K562 (cell line): Measurements from ENCODE around the gene NLK. TPM values are rescaled to one million over a fixed set of nuclear protein-coding genes. Genes with fewer than 3 reads are reported as not detected.

Source experiments
- ATAC-seq: fragments of 200-7000 bp; cut with Tn5 transposase; 3 replicates; pipeline ENCODE4 v1.9.1; 2020; ENCODE audit warnings: moderate library complexity
- BruUV-seq: library from RNA; stranded (reverse); fragments of 400-500 nt; replicated peaks from 2 replicates; lab custom pipeline; 2021; lab: Mats Ljungman, UMichigan
- CTCF ChIA-PET: fragments of 300-600 bp; formaldehyde crosslinking; extraction: SDS; loops from one replicate; lab custom pipeline; 2021; ENCODE audit warnings: low intra/inter-chr PET ratio; lab: Yijun Ruan, JAX
- POLR2A ChIA-PET: fragments of 300-600, 350-650 bp; sonication (Branson Sonifier 250); formaldehyde crosslinking; extraction: SDS; loops from one replicate; lab custom pipeline; 2021; ENCODE audit warnings: antibody characterized with exemption, inconsistent platforms; lab: Yijun Ruan, JAX
- DNase-seq, 4 experiments: peaks; one replicate each; pipeline versions ENCODE4 v3.0.0 to v3.0.0-alpha.2; 2011 to 2018; ENCODE audit warnings: low spot score in 3 of 4, mixed read lengths in 3 of 4; ENCODE audit errors: extremely low read depth in 1 of 4
- FAIRE-seq: peaks from 2 replicates; lab custom pipeline; 2011; peaks lifted over from hg19 to GRCh38; lab: Jason Lieb, UNC
- H2AFZ ChIP-seq: 2 replicates; pipeline ENCODE4 v1.6.0; 2011; ENCODE audit warnings: low read depth, low read length, control low read depth, inconsistent platforms
- H3K27ac ChIP-seq: fragments of 200-600 bp; 3 replicates; pipeline ENCODE4 v1.8.0; 2011; ENCODE audit warnings: low read depth, mild to moderate bottlenecking, control low read depth, inconsistent platforms, low read length, moderate library complexity, mixed read lengths; ENCODE audit errors: extremely low read depth
- H3K27me3 ChIP-seq, 2 experiments: fragments of 300-600 bp in 1 of 2; 2 replicates in 1 of 2; 3 replicates in 1 of 2; pipeline versions ENCODE4 v1.6.0 to v1.8.0; 2011; ENCODE audit warnings: inconsistent platforms in 2 of 2, low read length in 2 of 2, mild to moderate bottlenecking in 1 of 2, mixed read lengths in 1 of 2, moderate library complexity in 1 of 2; ENCODE audit not compliant: control insufficient read depth in 2 of 2, insufficient read depth in 2 of 2
- H3K36me3 ChIP-seq: fragments of 300-600 bp; 3 replicates; pipeline ENCODE4 v1.8.0; 2011; ENCODE audit warnings: mild to moderate bottlenecking, low read length, inconsistent platforms; ENCODE audit not compliant: control insufficient read depth, insufficient read depth
- H3K4me1 ChIP-seq, 2 experiments: fragments of 200-600 bp in 1 of 2; replicated peaks in 1 of 2; 2 replicates in 1 of 2; 3 replicates in 1 of 2; pipeline versions ENCODE4 v1.5.1 to v1.8.0; 2011; ENCODE audit warnings: inconsistent platforms in 2 of 2, low read length in 2 of 2, mild to moderate bottlenecking in 1 of 2, mixed read lengths in 1 of 2, moderate library complexity in 1 of 2; ENCODE audit not compliant: control insufficient read depth in 2 of 2, insufficient read depth in 2 of 2
- H3K4me2 ChIP-seq: 2 replicates; pipeline ENCODE4 v1.6.1; 2011; ENCODE audit warnings: low read length, control low read depth, inconsistent platforms, mixed read lengths; ENCODE audit not compliant: insufficient read depth
- H3K4me3 ChIP-seq: fragments of 200-600 bp; sonication (generic), shearing (Covaris generic); 2 replicates; pipeline ENCODE4 v1.5.1; 2016; ENCODE audit warnings: control low read depth, inconsistent platforms
- H3K79me2 ChIP-seq: fragments of 200-600 bp; 3 replicates; pipeline ENCODE4 v1.8.0; 2011; ENCODE audit warnings: low read length, inconsistent platforms; ENCODE audit not compliant: control insufficient read depth, insufficient read depth
- H3K9ac ChIP-seq, 2 experiments: 2 replicates each; pipeline versions ENCODE4 v1.6.0 to v1.6.1; 2011; ENCODE audit warnings: low read depth in 2 of 2, low read length in 2 of 2, control low read depth in 1 of 2, inconsistent platforms in 1 of 2, mild to moderate bottlenecking in 1 of 2, mixed read lengths in 1 of 2; ENCODE audit not compliant: insufficient read depth in 1 of 2
- H3K9me1 ChIP-seq: one replicate; pipeline ENCODE4 v1.6.0; 2011; ENCODE audit warnings: inconsistent platforms, mild to moderate bottlenecking, low read length, moderate library complexity; ENCODE audit not compliant: control insufficient read depth, insufficient read depth
- H3K9me3 ChIP-seq: replicated peaks from 2 replicates; pipeline ENCODE4 v1.5.1; 2011; ENCODE audit warnings: low read depth, low read length, inconsistent platforms; ENCODE audit not compliant: control insufficient read depth, insufficient read depth
- H4K20me1 ChIP-seq: replicated peaks from 2 replicates; pipeline ENCODE4 v1.6.1; 2011; ENCODE audit warnings: low read length, inconsistent platforms, mixed read lengths; ENCODE audit not compliant: control insufficient read depth, insufficient read depth
- CREB1 ChIP-seq, 2 experiments: sonication (generic) in 1 of 2; formaldehyde crosslinking in 1 of 2; IDR thresholded peaks; 2 replicates each; pipeline versions ENCODE4 v1.6.1 to v1.8.0; 2012 to 2022; ENCODE audit warnings: inconsistent platforms in 1 of 2, mild to moderate bottlenecking in 1 of 2, missing genetic modification reagents in 1 of 2, moderate library complexity in 1 of 2
- DACH1 ChIP-seq: fragments of 450-650 bp; IDR thresholded peaks from 2 replicates; pipeline ENCODE4 v1.6.1; 2018; ENCODE audit not compliant: partially characterized antibody
- MYC ChIP-seq, 2 experiments: fragments of 250-450 bp in 1 of 2; sonication (Bioruptor Pico) in 1 of 2; IDR thresholded peaks; 2 replicates each; pipeline versions ENCODE4 v1.5.1 to v1.6.1; 2012 to 2021; ENCODE audit warnings: low read depth in 2 of 2, borderline replicate concordance in 1 of 2, improper control_type of control experiment in 1 of 2, low read length in 1 of 2, mild to moderate bottlenecking in 1 of 2, moderate library complexity in 1 of 2
- RBBP5 ChIP-seq: fragments of 200-600 bp; sonication (generic); IDR thresholded peaks from 2 replicates; pipeline ENCODE4 v1.6.1; 2012; ENCODE audit warnings: borderline replicate concordance, mild to moderate bottlenecking, low read length, control low read depth, inconsistent platforms; ENCODE audit not compliant: insufficient read depth, poor library complexity, severe bottlenecking
- SMARCC2 ChIP-seq: fragments of 450-650 bp; IDR thresholded peaks from 2 replicates; pipeline ENCODE4 v1.6.1; 2017; ENCODE audit warnings: antibody characterized with exemption, moderate library complexity, mild to moderate bottlenecking, low read depth
- SP2 ChIP-seq: IDR thresholded peaks from 2 replicates; pipeline ENCODE4 v1.6.1; 2011; ENCODE audit warnings: mild to moderate bottlenecking, low read depth, low read length, moderate library complexity; ENCODE audit not compliant: poor library complexity, severe bottlenecking; ENCODE audit errors: extremely low read depth
- TBL1XR1 ChIP-seq, 2 experiments: IDR thresholded peaks; 2 replicates each; pipeline ENCODE4 v1.6.1; 2012; ENCODE audit warnings: improper control_type of control experiment in 2 of 2, low read length in 2 of 2, mild to moderate bottlenecking in 1 of 2
- ZNF175 ChIP-seq: fragments of 200-800 bp; sonication (Bioruptor generic); IDR thresholded peaks from 2 replicates; pipeline ENCODE4 v1.6.1; 2016; ENCODE audit warnings: low read depth, mild to moderate bottlenecking, missing genetic modification characterization, missing compliant biosample characterization
- ZNF239 ChIP-seq: fragments of 250-450 bp; sonication (Bioruptor Pico); IDR thresholded peaks from 2 replicates; pipeline ENCODE4 v1.4.0; 2020; ENCODE audit warnings: mild to moderate bottlenecking
- ZNF274 ChIP-seq: IDR thresholded peaks from 2 replicates; pipeline ENCODE4 v1.6.1; 2011; ENCODE audit warnings: low read depth, mild to moderate bottlenecking, low read length, moderate library complexity, borderline replicate concordance
- WGBS: fragments of 100-300 bp; shearing (Covaris generic); methylation state at CpG from one replicate; pipeline ENCODE4 v1.1.6; 2016; ENCODE audit warnings: low coverage, mixed read lengths; ENCODE audit not compliant: insufficient coverage; ENCODE audit errors: missing lambda C conversion rate; 5-methylcytosine and 5-hydroxymethylcytosine counted together
- in situ Hi-C: fragments of 300-500 bp; cut with MboI; formaldehyde crosslinking; loops from 4 replicates; pipeline ENCODE4 v1.15.0; 2018; ENCODE audit warnings: inconsistent platforms, mixed read lengths
- intact Hi-C: fragments of 100-400 bp; cut with micrococcal nuclease; formaldehyde crosslinking; loops from 2 replicates; pipeline ENCODE4 v1.14.2; 2022
- polyA plus RNA-seq, 8 experiments: library from polyadenylated mRNA; depleted of rRNA in 4 of 8; stranded (reverse) in 5 of 8; unstranded in 3 of 8; fragments of >200 nt; fragmentation: Nextera tagmentation in 2 of 8; fragmentation: Illumina TruSeq in 1 of 8; extraction: Ambion mirVana in 2 of 8; extraction: Trizol in 1 of 8; gene quantifications; 2 replicates each; pipeline versions ENCODE4 v1.2.1 to v1.2.3, GENCODE V29; 2011 to 2014; ENCODE audit warnings: inconsistent platforms in 1 of 8, missing spikeins in 1 of 8
- total RNA-seq, 7 experiments: library from RNA; depleted of rRNA in 6 of 7; stranded (reverse); fragments of >200 nt in 6 of 7; fragmentation: Illumina TruSeq in 2 of 7; extraction: Trizol in 2 of 7; gene quantifications; 2 replicates each; pipeline versions ENCODE4 v1.2.1 to v1.2.3, GENCODE V29; 2011 to 2021; ENCODE audit warnings: low replicate concordance in 1 of 7
- TF ChIP-seq, protein P1 (sequence below): fragments of 450-650 bp; IDR thresholded peaks from 2 replicates; pipeline ENCODE4 v1.6.1; 2016; ENCODE audit warnings: low read depth, mild to moderate bottlenecking, moderate library complexity
- TF ChIP-seq, protein P2 (sequence below): fragments of 250-450 bp; sonication (Bioruptor Pico); IDR thresholded peaks from 2 replicates; pipeline ENCODE4 v1.4.0; 2020; ENCODE audit warnings: mild to moderate bottlenecking, moderate library complexity
- TF ChIP-seq, protein P3 (sequence below): fragments of 450-650 bp; IDR thresholded peaks from 2 replicates; pipeline ENCODE4 v1.6.1; 2018; ENCODE audit warnings: mild to moderate bottlenecking, low read depth; ENCODE audit not compliant: partially characterized antibody

The NLK gene
- total and polyA plus RNA-seq, 9 of the 15 experiments (the other 6 are each of a cell fraction or from before 2014, with no cell fraction given) = 10.9 to 59.6 (median 26.7) TPM

DNA sequence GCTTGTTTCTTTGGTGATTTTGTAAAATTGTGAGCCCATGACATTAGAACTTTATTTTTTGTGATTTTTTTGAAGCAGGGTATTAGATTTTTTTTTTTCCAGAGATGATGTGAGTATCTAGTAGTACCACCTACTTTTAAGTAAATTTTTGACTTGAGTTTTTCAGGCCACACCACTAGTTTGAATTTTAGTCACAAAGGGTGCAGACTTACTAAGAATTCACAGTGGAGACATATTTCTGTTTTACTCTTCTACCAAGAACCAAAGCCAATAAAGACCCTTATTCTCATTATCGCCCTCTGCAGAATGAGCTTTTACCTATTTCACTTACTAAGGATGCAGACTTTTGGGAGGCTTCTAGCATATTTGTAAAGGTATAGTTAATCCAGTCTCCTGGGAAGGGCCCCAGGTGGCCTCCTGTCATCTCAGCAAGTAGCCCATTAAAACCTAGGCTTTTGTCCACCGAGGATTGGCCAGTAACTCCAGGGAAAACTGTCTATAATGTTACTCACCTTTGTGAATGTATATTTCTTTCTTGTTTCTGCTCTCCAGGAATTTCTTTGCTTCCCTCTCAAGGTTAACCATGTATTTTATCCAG is 30.6 kb downstream of the NLK start:
- FAIRE-seq (no peak), DNase-seq (no peak), ATAC-seq (no peak)
- H4K20me1 ChIP-seq = no peaks in the 10 kb centered on the region
- WGBS = 85% methylated on average over 2 of the region's 2 CpGs
- H3K36me3 ChIP-seq = peaks cover 10% of the 10 kb centered on the region; the same call in 2 of the 3 replicates
- CTCF ChIA-PET = no interaction called here
- H3K4me1 ChIP-seq = peaks cover 0 to 21% of the 10 kb centered on the region in 2 experiments; a peak in 3 of 5 replicates
- no peaks in the 10 kb centered on the region for H3K9me1 ChIP-seq
- H3K9me3 ChIP-seq = peaks cover 2% of the 10 kb centered on the region; the same call in 1 of the 2 replicates
- peaks cover 78% of the 10 kb centered on the region for H3K79me2 ChIP-seq
- POLR2A ChIA-PET = interaction anchor here (0.6 to 4.2 kb wide), 4 partner anchors 9 to 21 kb away, joined by 3 to 15 read pairs (median 3); no protein-coding TSS in a partner anchor
- H3K27ac ChIP-seq = no peak overlapping the region
- intact Hi-C loops = no loop called here
- no peak overlapping the region for H3K4me3 ChIP-seq
- no TSS peak for BruUV-seq
- H3K27me3 ChIP-seq = no peaks in the 10 kb centered on the region
- H3K4me2 ChIP-seq = no peak overlapping the region
- no peak overlapping the region for H3K9ac ChIP-seq
- no peak overlapping the region for H2AFZ ChIP-seq
- in situ Hi-C loops = no loop called here
- no peak for TF ChIP-seq ZNF175
- no peak for TF ChIP-seq SP2
- no peak for TF ChIP-seq TBL1XR1 (IDR thresholded peaks at IDR 0.05; ENCODE audit: low read length in 2 of 2)
- no peak for TF ChIP-seq ZNF274
- no peak for TF ChIP-seq SMARCC2
- TF ChIP-seq RBBP5 = no peak
- TF ChIP-seq MYC (IDR thresholded peaks at IDR 0.05; ENCODE audit: low read depth, low read length) = no peak
- TF ChIP-seq MYC (CRISPR knock-in tag; IDR thresholded peaks at IDR 0.05; ENCODE audit: borderline replicate concordance, low read depth) = no peak
- TF ChIP-seq DACH1 = no peak
- TF ChIP-seq, protein P1, sequence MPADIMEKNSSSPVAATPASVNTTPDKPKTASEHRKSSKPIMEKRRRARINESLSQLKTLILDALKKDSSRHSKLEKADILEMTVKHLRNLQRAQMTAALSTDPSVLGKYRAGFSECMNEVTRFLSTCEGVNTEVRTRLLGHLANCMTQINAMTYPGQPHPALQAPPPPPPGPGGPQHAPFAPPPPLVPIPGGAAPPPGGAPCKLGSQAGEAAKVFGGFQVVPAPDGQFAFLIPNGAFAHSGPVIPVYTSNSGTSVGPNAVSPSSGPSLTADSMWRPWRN = no peak
- TF ChIP-seq ZNF239 (CRISPR knock-in tag) = no peak
- TF ChIP-seq, protein P2, sequence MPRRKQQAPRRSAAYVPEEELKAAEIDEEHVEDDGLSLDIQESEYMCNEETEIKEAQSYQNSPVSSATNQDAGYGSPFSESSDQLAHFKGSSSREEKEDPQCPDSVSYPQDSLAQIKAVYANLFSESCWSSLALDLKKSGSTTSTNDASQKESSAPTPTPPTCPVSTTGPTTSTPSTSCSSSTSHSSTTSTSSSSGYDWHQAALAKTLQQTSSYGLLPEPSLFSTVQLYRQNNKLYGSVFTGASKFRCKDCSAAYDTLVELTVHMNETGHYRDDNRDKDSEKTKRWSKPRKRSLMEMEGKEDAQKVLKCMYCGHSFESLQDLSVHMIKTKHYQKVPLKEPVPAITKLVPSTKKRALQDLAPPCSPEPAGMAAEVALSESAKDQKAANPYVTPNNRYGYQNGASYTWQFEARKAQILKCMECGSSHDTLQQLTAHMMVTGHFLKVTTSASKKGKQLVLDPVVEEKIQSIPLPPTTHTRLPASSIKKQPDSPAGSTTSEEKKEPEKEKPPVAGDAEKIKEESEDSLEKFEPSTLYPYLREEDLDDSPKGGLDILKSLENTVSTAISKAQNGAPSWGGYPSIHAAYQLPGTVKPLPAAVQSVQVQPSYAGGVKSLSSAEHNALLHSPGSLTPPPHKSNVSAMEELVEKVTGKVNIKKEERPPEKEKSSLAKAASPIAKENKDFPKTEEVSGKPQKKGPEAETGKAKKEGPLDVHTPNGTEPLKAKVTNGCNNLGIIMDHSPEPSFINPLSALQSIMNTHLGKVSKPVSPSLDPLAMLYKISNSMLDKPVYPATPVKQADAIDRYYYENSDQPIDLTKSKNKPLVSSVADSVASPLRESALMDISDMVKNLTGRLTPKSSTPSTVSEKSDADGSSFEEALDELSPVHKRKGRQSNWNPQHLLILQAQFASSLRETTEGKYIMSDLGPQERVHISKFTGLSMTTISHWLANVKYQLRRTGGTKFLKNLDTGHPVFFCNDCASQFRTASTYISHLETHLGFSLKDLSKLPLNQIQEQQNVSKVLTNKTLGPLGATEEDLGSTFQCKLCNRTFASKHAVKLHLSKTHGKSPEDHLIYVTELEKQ (CRISPR knock-in tag) = no peak
- TF ChIP-seq, protein P3, sequence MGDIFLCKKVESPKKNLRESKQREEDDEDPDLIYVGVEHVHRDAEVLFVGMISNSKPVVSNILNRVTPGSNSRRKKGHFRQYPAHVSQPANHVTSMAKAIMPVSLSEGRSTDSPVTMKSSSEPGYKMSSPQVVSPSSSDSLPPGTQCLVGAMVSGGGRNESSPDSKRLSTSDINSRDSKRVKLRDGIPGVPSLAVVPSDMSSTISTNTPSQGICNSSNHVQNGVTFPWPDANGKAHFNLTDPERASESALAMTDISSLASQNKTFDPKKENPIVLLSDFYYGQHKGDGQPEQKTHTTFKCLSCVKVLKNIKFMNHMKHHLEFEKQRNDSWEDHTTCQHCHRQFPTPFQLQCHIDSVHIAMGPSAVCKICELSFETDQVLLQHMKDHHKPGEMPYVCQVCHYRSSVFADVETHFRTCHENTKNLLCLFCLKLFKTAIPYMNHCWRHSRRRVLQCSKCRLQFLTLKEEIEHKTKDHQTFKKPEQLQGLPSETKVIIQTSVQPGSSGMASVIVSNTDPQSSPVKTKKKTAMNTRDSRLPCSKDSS = no peak
- no peak for TF ChIP-seq CREB1 (IDR thresholded peaks at IDR 0.05)
- TF ChIP-seq CREB1 (CRISPR knock-in tag; IDR thresholded peaks at IDR 0.05) = no peak
